ENCODE results near the gene SCNN1G. TPM values are rescaled to one million over a fixed set of nuclear protein-coding genes. Genes with fewer than 3 reads are reported as not detected.

SCNN1G gene
- total and polyA plus RNA-seq, 2 donors (not counting 3 experiments of a cell fraction or from before 2014, with no cell fraction given), result not detected

DNA sequence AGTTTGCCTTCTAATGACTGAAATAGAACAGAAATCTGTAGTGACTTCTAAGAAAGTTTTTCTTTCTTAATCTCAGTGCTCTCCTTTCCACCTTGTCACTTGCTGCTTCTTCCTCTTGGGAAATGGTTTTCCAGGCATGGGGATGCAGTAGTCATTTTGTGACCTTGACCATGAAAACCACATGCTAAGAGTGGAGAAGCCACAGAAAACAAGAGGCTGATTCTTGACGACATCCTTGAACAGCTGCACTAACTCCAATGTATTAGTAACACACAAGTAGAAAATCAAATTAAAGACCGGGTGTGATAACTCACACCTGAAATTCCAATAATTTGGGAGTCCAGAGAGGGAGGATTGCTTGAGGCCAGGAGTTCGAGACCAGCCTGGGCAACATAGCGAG is 17.8 kb upstream of the SCNN1G start:
- H3K4me2 ChIP-seq (ENCODE audit: insufficient read depth, low read length), result no peak overlapping the region
- dilution Hi-C loops (cut with MboI; ENCODE audit: extremely low pct_ligation_motif_present, low sequenced_read_pairs), result no loop called here
- FAIRE-seq (no peak), DNase-seq (ENCODE audit: low read depth, low spot score) (no peak)
- H3K9me3 ChIP-seq (replicated peaks; ENCODE audit: control insufficient read depth, insufficient read depth, low read length), result no peaks in the 10 kb centered on the region
- intact Hi-C loops (cut with micrococcal nuclease), result no loop called here
- no peak for TF ChIP-seq MYC (IDR thresholded peaks at IDR 0.05; ENCODE audit: low read depth, low read length)
- no peak for TF ChIP-seq FOS (IDR thresholded peaks at IDR 0.05; ENCODE audit: borderline replicate concordance, insufficient read depth, low read length)
- TF ChIP-seq CTCF (IDR thresholded peaks at IDR 0.05; ENCODE audit: extremely low read depth in 1 of 2, insufficient read depth in 1 of 2, low read depth in 1 of 2, low read length in 2 of 2), result no peak
- TF ChIP-seq GATA2 (IDR thresholded peaks at IDR 0.05; ENCODE audit: insufficient read depth, insufficient read length, low read depth, low read length), result no peak
- TF ChIP-seq POLR2AphosphoS5 (IDR thresholded peaks at IDR 0.05; ENCODE audit: insufficient read depth, low read depth, low read length), result no peak
- TF ChIP-seq POLR2A (IDR thresholded peaks at IDR 0.05; ENCODE audit: low read depth, low read length), result no peak
- no peak for TF ChIP-seq EZH2 (IDR thresholded peaks at IDR 0.05; ENCODE audit: borderline replicate concordance, low read depth, low read length, severe bottlenecking)
- TF ChIP-seq, protein P1, sequence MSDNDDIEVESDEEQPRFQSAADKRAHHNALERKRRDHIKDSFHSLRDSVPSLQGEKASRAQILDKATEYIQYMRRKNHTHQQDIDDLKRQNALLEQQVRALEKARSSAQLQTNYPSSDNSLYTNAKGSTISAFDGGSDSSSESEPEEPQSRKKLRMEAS (IDR thresholded peaks at IDR 0.05; ENCODE audit: insufficient read depth, insufficient read length), result no peak
- no peak for TF ChIP-seq JUN (IDR thresholded peaks at IDR 0.05; ENCODE audit: borderline replicate concordance, insufficient read depth, insufficient read length, low read depth)
- peaks cover 5 to 6% of the 10 kb centered on the region in 2 experiments for H3K27me3 ChIP-seq (ENCODE audit: control insufficient read depth in 2 of 2, insufficient read depth in 2 of 2, low read length in 2 of 2)
- no peak overlapping the region for H3K27ac ChIP-seq (ENCODE audit: insufficient read depth, low read depth, low read length)
- no peaks in the 10 kb centered on the region for H3K79me2 ChIP-seq (ENCODE audit: control insufficient read depth, insufficient read depth, low read length)
- no peak overlapping the region for H3K4me3 ChIP-seq (replicated peaks in 1 of 3; ENCODE audit: insufficient read depth in 1 of 3, low read depth in 1 of 3, low read length in 3 of 3)
- no peaks in the 10 kb centered on the region for H3K9me1 ChIP-seq (replicated peaks; ENCODE audit: control insufficient read depth, extremely low read depth, insufficient read depth, low read length)
- H3K9ac ChIP-seq (replicated peaks; ENCODE audit: extremely low read depth, insufficient read depth, low read length), result no peak overlapping the region
- H3K4me1 ChIP-seq (ENCODE audit: control insufficient read depth, extremely low read depth, insufficient read depth, low read length), result no peaks in the 10 kb centered on the region
- H3K36me3 ChIP-seq (ENCODE audit: control insufficient read depth in 2 of 2, extremely low read depth in 1 of 2, insufficient read depth in 2 of 2, low read length in 2 of 2), result no peaks in the 10 kb centered on the region
- POLR2A ChIA-PET, result no interaction called here
- no peak overlapping the region for H2AFZ ChIP-seq (ENCODE audit: low read depth, low read length)
- BruUV-seq (replicated peaks), result no TSS peak
- H4K20me1 ChIP-seq (replicated peaks; ENCODE audit: control insufficient read depth, extremely low read depth, insufficient read depth, low read length), result no peaks in the 10 kb centered on the region
- CTCF ChIA-PET, result interaction anchor here (1.2 kb wide), 1 partner anchor 23 kb away, joined by 3 read pairs; no protein-coding TSS in a partner anchor
